ENCODE data around the gene TOLLIP. TPM values are rescaled to one million over a fixed set of nuclear protein-coding genes. Genes with fewer than 3 reads are reported as not detected.

Gene TOLLIP
- total RNA-seq, 2 donors from 2014 or later: 29.5 to 36.1 TPM

GRCh38 chr11:1335264-1335810 is 25.9 kb upstream of the TOLLIP start:
- no peak for DNase-seq (ENCODE audit: low spot score in 2 of 2)
- H3K36me3 Mint-ChIP-seq: peaks cover 6 to 10% of the 10 kb centered on the region in 2 donors

GRCh38 chr11:1333860-1334259 is 24.4 kb upstream of the TOLLIP start:
- H3K9me3 Mint-ChIP-seq: peaks cover 5 to 6% of the 10 kb centered on the region in 2 donors
- no peak overlapping the region for H3K27ac Mint-ChIP-seq
- ATAC-seq (no peak), DNase-seq (ENCODE audit: low spot score in 2 of 2) (no peak)
- H3K36me3 Mint-ChIP-seq: peaks cover 6 to 10% of the 10 kb centered on the region in 2 donors

More at GRCh38 chr11:1335264-1335810, 25.9 kb upstream of the TOLLIP start:
- H3K27ac Mint-ChIP-seq: peak overlapping the region in 1 of 2 donors; percentile 53
- peaks cover 5% of the 10 kb centered on the region in 2 donors for H3K9me3 Mint-ChIP-seq
- no peak for ATAC-seq

GRCh38 chr11:1333091-1333772 is 23.8 kb upstream of the TOLLIP start:
- ATAC-seq: no peak
- peaks cover 5 to 11% of the 10 kb centered on the region in 2 donors for H3K9me3 Mint-ChIP-seq
- H3K36me3 Mint-ChIP-seq: peaks cover 6 to 16% of the 10 kb centered on the region in 2 donors
- no peak overlapping the region for H3K27ac Mint-ChIP-seq
- DNase-seq (ENCODE audit: low spot score in 2 of 2): no peak

- DNase-seq (ENCODE audit: low spot score in 2 of 2): no peak
Measured at GRCh38 chr11:1330473-1330872, 21.0 kb upstream of the TOLLIP start.

GRCh38 chr11:1327064-1327460 is 17.6 kb upstream of the TOLLIP start:
- DNase-seq (ENCODE audit: low spot score in 2 of 2): no peak
- no peak overlapping the region for H3K27ac Mint-ChIP-seq
- H3K36me3 Mint-ChIP-seq: peaks cover 13 to 24% of the 10 kb centered on the region in 2 donors
- H3K9me3 Mint-ChIP-seq: peaks cover 7 to 26% of the 10 kb centered on the region in 2 donors
- no peak for ATAC-seq

More at GRCh38 chr11:1330473-1330872, 21.0 kb upstream of the TOLLIP start:
- Mint-ChIP-seq H3K27ac (no peak overlapping the region), H3K36me3 (peaks cover 13 to 31% of the 10 kb centered on the region in 2 donors), H3K9me3 (peaks cover 7 to 26% of the 10 kb centered on the region in 2 donors)
- ATAC-seq: peak; percentile 34 to 66

- Mint-ChIP-seq H3K9me3 (peaks cover 7 to 26% of the 10 kb centered on the region in 2 donors), H3K27ac (no peak overlapping the region), H3K36me3 (peaks cover 13 to 24% of the 10 kb centered on the region in 2 donors)
- DNase-seq (ENCODE audit: low spot score in 2 of 2) (no peak), ATAC-seq (no peak)
Measured at GRCh38 chr11:1326435-1327063, 17.1 kb upstream of the TOLLIP start.

GRCh38 chr11:1323774-1324173 is 14.3 kb upstream of the TOLLIP start:
- Mint-ChIP-seq H3K9me3 (peaks cover 7 to 25% of the 10 kb centered on the region in 2 donors), H3K27ac (no peak overlapping the region), H3K36me3 (peaks cover 13 to 23% of the 10 kb centered on the region in 2 donors)
- ATAC-seq: peak in 1 of 2 donors; percentile 36
- DNase-seq (ENCODE audit: low spot score in 2 of 2): no peak

- no peak for DNase-seq (ENCODE audit: low spot score in 2 of 2)
- Mint-ChIP-seq H3K27ac (no peak overlapping the region), H3K36me3 (no peaks in the 10 kb centered on the region), H3K9me3 (no peaks in the 10 kb centered on the region)
- no peak for ATAC-seq
Measured at GRCh38 chr11:1317993-1318392, 8.6 kb upstream of the TOLLIP start.

- DNase-seq (ENCODE audit: low spot score in 2 of 2) (no peak), ATAC-seq (no peak)
- Mint-ChIP-seq H3K9me3 (peaks cover 0 to 1% of the 10 kb centered on the region in 2 donors), H3K27ac (no peak overlapping the region), H3K36me3 (no peaks in the 10 kb centered on the region)
Measured at GRCh38 chr11:1317432-1317831, 8.0 kb upstream of the TOLLIP start.

GRCh38 chr11:1310772-1311468 is 1.5 kb upstream of the TOLLIP start:
- H3K27ac Mint-ChIP-seq: peak overlapping the region; percentile 86 to 91
- DNase-seq (ENCODE audit: low spot score in 2 of 2) (no peak), ATAC-seq (no peak)
- peaks cover 11 to 13% of the 10 kb centered on the region in 2 donors for H3K9me3 Mint-ChIP-seq
- H3K36me3 Mint-ChIP-seq: peaks cover 19% of the 10 kb centered on the region in 2 donors

- H3K36me3 Mint-ChIP-seq: peaks cover 19% of the 10 kb centered on the region in 2 donors
- ATAC-seq (no peak), DNase-seq (ENCODE audit: low spot score in 2 of 2) (no peak)
- peak overlapping the region; percentile 86 to 91 for H3K27ac Mint-ChIP-seq
- H3K9me3 Mint-ChIP-seq: peaks cover 11 to 13% of the 10 kb centered on the region in 2 donors
Measured at GRCh38 chr11:1310318-1310687, 871 bp upstream of the TOLLIP start.

- Mint-ChIP-seq H3K36me3 (peaks cover 19% of the 10 kb centered on the region in 2 donors), H3K27ac (peak overlapping the region in 1 of 2 donors; percentile 57), H3K9me3 (peaks cover 11 to 13% of the 10 kb centered on the region in 2 donors)
- ATAC-seq (peak; percentile 56 to 62), DNase-seq (ENCODE audit: low spot score in 2 of 2) (peak in 1 of 2 donors; percentile 59)
Measured at GRCh38 chr11:1308743-1309497, 512 bp downstream of the TOLLIP start.

GRCh38 chr11:1307998-1308742 is 1.3 kb downstream of the TOLLIP start:
- H3K36me3 Mint-ChIP-seq: peaks cover 19% of the 10 kb centered on the region in 2 donors
- H3K27ac Mint-ChIP-seq: peak overlapping the region; percentile 57 to 86
- peaks cover 11 to 13% of the 10 kb centered on the region in 2 donors for H3K9me3 Mint-ChIP-seq
- no peak for ATAC-seq
- peak in 1 of 2 donors; percentile 55 for DNase-seq (ENCODE audit: low spot score in 2 of 2)

- peaks cover 19% of the 10 kb centered on the region in 2 donors for H3K36me3 Mint-ChIP-seq
- peaks cover 11% of the 10 kb centered on the region in 2 donors for H3K9me3 Mint-ChIP-seq
- peak overlapping the region in 1 of 2 donors; percentile 56 for H3K27ac Mint-ChIP-seq
- no peak for DNase-seq (ENCODE audit: low spot score in 2 of 2)
- ATAC-seq: no peak
Measured at GRCh38 chr11:1307163-1307870, 2.1 kb downstream of the TOLLIP start.
